GM18861 (cell line): ENCODE results near the gene NCK1.
"Not testable (repeated sequence)": the region's sequence is repeated elsewhere in the genome, so short reads cannot be mapped to it uniquely, and the experiment has no call there.

Experiments used
- ATAC-seq: cut with Tn5 transposase; IDR thresholded peaks from one replicate; pipeline ENCODE4 v1.9.1; 2021; ENCODE audit not compliant: unreplicated experiment

NCK1 gene

GRCh38 chr3:136982520-136983138, 120.6 kb downstream of the NCK1 start:
- no peak for ATAC-seq

DNA sequence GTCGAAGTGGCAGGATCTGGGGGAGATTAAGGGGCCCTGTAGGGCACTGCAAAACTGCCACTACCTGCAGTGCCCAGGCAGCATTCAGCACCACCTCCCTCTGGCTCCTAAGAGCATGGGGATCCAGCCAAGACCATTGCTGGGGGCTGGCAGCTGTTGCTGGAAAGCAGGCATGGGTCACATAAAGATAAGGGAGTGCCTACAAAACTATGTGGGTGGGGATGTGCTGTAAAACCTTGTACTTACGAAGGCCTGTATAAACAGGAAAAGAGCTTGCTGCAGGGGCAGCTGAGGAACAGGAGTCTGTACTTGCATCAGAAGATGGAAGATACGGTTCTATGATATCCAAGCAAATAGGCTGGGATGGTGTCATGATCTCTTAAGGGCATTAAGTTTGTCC, 122.8 kb downstream of the NCK1 start:
- ATAC-seq: no peak

- ATAC-seq: not testable (repeated sequence)
Measured at GRCh38 chr3:136987398-136987980, 125.5 kb downstream of the NCK1 start.

GRCh38 chr3:136988651-136989050, 126.6 kb downstream of the NCK1 start:
- ATAC-seq: no peak

DNA sequence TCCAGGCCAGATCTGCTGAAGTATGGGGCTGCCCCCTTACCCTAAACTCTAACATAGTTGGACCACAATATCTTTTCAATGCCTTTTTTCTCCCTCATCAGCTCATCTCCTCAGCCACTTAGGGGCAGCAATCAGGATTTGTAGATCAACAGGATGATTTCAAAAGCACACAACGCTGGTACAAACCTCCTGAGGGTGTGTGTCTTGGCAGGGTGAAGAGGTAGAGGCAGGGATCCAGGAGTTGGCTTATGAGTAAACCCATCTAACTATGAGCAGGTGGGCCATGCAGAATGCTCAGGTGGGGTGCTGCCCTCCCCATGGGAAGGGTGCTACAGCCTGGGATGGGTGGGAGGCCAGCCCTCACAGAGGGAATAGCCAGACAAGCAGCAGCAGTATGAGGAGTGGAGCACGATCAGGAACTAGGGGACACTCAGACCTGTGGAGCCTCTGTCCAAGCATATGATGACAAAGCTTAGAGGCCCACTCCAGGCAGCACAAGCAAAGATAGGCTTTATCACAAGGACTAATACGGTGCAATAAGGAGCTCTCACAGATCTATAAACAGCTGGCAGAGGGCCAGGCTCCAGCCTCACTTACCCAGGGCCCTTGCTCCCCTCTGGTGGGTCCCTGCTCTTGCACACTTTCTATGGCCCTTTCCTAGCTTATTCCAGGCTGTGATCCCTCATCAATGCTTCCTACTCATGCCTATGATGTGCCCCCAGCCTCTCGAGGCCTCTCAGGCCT, 127.9 kb downstream of the NCK1 start:
- ATAC-seq: no peak

DNA sequence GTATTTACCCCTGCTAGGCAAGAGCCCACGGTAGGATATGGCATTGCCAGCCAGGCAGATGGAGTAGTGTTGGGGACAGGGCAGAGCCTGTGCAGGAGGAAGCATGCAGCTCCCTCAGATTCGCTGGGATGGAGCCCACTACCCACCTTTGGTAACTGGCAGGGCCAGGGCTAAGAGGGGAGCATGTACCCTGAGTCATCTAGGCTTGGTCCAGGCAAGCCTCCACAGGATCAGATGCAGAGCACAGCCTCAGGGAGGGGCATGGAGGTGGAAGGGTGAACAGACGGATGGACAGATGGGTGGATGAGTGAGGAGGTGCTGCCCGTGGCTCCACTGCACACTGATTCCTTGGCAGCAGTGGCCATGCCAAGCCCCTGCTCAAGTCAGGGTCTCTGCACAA, 128.8 kb downstream of the NCK1 start:
- no peak for ATAC-seq

DNA sequence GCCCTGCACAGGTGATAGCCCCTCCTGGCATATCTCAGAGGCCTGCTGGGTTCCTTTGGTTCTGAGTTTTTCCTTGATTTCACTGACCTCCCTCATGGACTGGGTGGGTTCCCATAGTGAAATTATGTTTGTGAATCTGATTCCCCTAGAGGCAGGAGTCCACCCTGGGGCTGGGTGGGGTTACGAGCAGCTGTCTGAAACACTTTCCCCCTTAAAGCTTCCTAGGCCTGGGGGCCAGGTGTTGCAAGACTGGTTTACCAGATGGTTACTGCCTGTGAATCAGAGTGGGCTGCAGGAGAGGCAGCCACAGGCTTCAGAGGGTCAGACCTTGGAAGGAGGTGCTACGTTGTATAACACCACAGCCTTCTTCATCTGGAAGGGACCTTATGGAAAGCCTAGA, 130.1 kb downstream of the NCK1 start:
- ATAC-seq: no peak

GRCh38 chr3:136994772-136995516, 132.9 kb downstream of the NCK1 start:
- ATAC-seq: no peak

GRCh38 chr3:136995652-136996051, 133.6 kb downstream of the NCK1 start:
- ATAC-seq: no peak
